Mesodermal cell (in vitro differentiated cells): ENCODE data around the gene FYTTD1.

Source experiments
- H3K27ac ChIP-seq: 2 replicates; pipeline ENCODE4 v1.7.0; 2013; ENCODE audit warnings: mild to moderate bottlenecking, low read depth, low read length, moderate library complexity; ENCODE audit not compliant: severe bottlenecking
- H3K36me3 ChIP-seq: 2 replicates; pipeline ENCODE4 v1.7.1; 2013; ENCODE audit warnings: mild to moderate bottlenecking, low read length, moderate library complexity; ENCODE audit not compliant: control insufficient read depth, insufficient read depth
- H3K4me1 ChIP-seq: one replicate; pipeline ENCODE4 v1.7.1; 2013; ENCODE audit warnings: mild to moderate bottlenecking, low read length; ENCODE audit not compliant: insufficient read depth, control insufficient read depth, poor library complexity, severe bottlenecking
- H3K4me3 ChIP-seq: 2 replicates; pipeline ENCODE4 v1.7.0; 2013; ENCODE audit warnings: low read length, control low read depth, mild to moderate bottlenecking; ENCODE audit not compliant: insufficient read depth, poor library complexity, severe bottlenecking; ENCODE audit errors: extremely low read depth
- H3K9me3 ChIP-seq: 2 replicates; pipeline ENCODE4 v1.7.1; 2013; ENCODE audit warnings: mild to moderate bottlenecking, low read length, moderate library complexity; ENCODE audit not compliant: control insufficient read depth
- WGBS, 2 experiments: methylation state at CpG; one replicate each; pipeline ENCODE4 v1.1.5; 2013; ENCODE audit warnings: missing lambda C conversion rate in 2 of 2; ENCODE audit not compliant: insufficient coverage in 2 of 2; 5-methylcytosine and 5-hydroxymethylcytosine counted together

The FYTTD1 gene

DNA sequence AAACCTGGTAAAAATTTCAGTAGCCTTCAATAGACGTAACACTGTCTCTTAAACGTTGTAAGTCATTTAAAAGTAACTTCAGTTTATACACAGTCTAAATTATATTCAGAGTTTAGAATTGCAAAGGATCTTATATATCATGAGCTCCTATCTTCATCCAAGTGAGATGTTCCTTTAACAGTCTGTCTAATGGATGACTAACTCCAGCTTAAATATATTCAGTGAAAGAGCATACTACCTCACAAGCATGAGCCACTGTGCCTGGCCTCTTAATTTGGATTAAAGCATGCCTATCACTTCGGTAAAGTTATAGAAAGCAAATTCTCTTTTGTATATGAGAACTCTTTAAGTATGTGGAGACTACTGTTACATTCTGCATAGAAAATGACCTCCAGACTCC is 7.0 kb downstream of the FYTTD1 start:
- peaks cover 38% of the 10 kb centered on the region for H3K36me3 ChIP-seq
- no CpG with 5 or more reads among the region's 3 CpGs for WGBS, 2 experiments
- no peak overlapping the region for H3K4me3 ChIP-seq
- H3K4me1 ChIP-seq: peaks cover 6% of the 10 kb centered on the region
- no peaks in the 10 kb centered on the region for H3K9me3 ChIP-seq
- H3K27ac ChIP-seq: no peak overlapping the region

DNA sequence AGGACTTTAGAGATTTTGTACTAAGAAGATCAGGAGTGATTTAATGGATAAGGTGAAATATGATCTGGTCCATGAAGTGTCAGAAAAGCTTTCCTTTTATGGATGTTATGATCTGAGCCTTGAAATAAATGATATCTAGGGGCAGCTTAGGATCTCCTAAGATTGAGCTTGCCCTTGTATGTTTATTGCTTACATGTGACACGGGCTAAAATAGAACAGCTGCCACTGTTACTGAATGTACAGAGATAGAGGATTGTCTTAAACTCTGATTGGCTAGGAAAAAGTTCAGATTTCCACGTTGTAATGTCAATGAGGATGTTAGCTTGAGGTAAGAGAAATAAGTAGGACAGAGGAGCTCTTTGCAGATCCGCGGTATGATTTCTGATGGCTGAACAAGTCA is 8.8 kb downstream of the FYTTD1 start:
- no peaks in the 10 kb centered on the region for H3K9me3 ChIP-seq
- no peaks in the 10 kb centered on the region for H3K4me1 ChIP-seq
- H3K27ac ChIP-seq: no peak overlapping the region
- H3K4me3 ChIP-seq: no peak overlapping the region
- peaks cover 53% of the 10 kb centered on the region for H3K36me3 ChIP-seq
- 97 to 98% methylated on average over 4 of the region's 4 CpGs for WGBS, 2 experiments

DNA sequence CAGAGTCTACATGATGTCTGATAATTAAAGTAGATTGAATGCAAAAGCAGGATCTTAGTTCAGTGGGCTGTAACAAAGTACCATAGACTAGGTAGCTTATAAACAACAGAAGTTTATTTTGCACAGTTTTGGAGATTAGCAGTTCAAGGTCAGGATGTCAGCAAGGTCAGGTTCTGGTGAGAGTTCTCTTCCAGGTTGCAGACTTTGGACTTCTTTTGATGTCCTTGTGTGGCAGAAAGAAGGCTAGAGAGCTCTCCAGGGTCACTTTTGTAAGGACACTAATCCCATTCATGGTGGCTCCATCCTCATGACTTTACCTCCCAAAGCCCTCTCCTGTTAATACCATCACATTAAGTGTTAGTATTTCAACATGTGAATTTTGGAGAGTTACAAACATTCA is 12.1 kb downstream of the FYTTD1 start:
- H3K4me3 ChIP-seq: no peak overlapping the region

DNA sequence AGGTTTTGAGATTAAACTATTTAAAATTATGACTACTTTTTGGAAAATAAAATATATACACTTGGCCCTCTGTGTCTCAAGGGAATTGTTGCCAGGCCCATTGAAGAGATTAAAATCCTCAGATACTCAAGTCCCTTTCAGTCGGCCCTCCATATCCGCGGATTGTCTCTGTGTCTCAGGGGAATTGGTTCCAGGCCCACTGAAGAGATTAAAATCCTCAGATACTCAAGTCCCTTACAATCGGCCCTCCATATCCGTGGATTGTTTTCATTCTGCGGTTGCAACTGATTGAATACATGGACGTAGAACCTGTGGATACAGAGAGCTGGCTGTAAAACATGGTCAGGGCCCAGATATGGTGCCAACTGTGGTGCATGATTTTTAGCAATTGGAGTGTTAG is 25.6 kb downstream of the FYTTD1 start:
- H3K36me3 ChIP-seq: peaks cover 86% of the 10 kb centered on the region
- no peaks in the 10 kb centered on the region for H3K4me1 ChIP-seq
- no peaks in the 10 kb centered on the region for H3K9me3 ChIP-seq
- no peak overlapping the region for H3K27ac ChIP-seq
- WGBS, 2 experiments: 90 to 91% methylated on average over 5 to 7 of the region's 7 CpGs
- no peak overlapping the region for H3K4me3 ChIP-seq

More for the DNA sequence above, 12.1 kb downstream of the FYTTD1 start:
- Histone ChIP-seq H3K9me3 (no peaks in the 10 kb centered on the region), H3K36me3 (peaks cover 66% of the 10 kb centered on the region), H3K4me1 (no peaks in the 10 kb centered on the region), H3K27ac (no peak overlapping the region)

DNA sequence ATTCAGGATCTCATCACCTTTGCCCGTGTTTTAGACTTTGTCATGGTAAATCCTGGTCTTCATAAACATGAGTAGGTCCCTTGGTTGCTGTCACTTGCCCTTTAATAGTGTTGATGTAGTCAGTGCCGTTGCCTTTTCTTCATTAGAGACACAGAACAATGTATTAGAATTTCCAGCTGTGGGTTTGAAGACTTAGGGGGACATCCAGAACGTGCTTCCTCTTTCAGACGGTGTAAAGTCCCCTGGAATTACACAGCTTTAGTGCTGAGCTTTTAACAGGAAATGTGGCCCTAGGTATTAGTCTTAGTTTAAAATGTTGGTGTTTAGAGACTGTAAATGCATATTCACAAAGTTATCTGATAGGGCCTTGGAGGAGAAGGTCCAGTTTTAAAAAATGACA is 32.5 kb downstream of the FYTTD1 start:
- H3K4me1 ChIP-seq: no peaks in the 10 kb centered on the region
- peaks cover 60% of the 10 kb centered on the region for H3K36me3 ChIP-seq
- no peaks in the 10 kb centered on the region for H3K9me3 ChIP-seq
- 75 to 87% methylated on average over 3 of the region's 4 CpGs for WGBS, 2 experiments
- no peak overlapping the region for H3K27ac ChIP-seq
- H3K4me3 ChIP-seq: no peak overlapping the region

DNA sequence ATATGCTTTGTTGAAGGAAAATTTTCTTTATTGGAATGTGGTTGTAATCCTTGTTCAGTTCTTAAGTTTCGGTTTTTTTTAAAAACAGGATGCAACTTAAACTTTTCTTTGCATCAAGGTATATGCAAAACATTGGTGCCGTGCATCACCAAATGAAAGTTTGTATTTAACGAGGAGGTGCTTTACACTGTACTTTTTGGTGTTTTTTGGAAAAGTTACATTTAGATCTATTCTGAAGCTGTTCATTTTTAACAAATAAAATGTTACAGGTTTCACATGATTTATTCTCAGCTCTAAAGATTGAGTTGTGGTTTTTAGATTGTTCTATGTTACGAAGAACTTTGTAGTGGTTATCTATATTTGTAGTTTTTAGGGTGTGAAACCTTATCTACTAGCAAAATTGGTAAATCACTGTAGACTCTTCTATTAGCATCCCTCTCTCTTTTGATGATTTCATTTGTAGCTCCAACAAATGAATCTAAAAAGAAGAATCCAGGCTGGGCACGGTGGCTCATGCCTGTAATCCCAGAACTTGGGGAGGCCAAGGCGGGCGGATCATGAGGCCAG is 34.4 kb downstream of the FYTTD1 start:
- Histone ChIP-seq H3K9me3 (no peaks in the 10 kb centered on the region), H3K36me3 (peaks cover 50% of the 10 kb centered on the region), H3K4me3 (no peak overlapping the region), H3K4me1 (no peaks in the 10 kb centered on the region), H3K27ac (no peak overlapping the region)
- WGBS, 2 experiments: 96 to 100% methylated on average over 3 of the region's 7 CpGs

DNA sequence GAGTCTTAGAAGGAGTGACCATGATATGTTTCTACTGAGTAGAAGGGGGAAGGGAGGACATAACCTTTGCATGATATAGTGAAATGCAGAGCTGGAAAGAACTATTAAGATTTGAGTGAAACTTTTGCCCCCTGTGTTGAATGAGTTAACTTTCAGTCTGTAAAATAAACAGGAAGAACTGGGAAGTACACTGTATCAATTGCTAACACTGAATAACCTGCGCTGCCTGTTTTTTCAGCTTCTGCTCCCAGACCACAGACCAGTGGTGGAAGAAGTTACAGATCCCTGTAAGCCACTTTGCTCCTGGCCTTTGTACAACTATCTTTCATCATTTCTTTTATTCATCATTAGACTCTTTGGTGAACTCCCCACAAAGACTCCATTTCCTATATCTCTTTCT is 37.7 kb downstream of the FYTTD1 start:
- Histone ChIP-seq H3K36me3 (peaks cover 23% of the 10 kb centered on the region), H3K27ac (no peak overlapping the region), H3K4me1 (no peaks in the 10 kb centered on the region), H3K4me3 (no peak overlapping the region), H3K9me3 (no peaks in the 10 kb centered on the region)
- WGBS, 2 experiments: 100% methylated on average over 1 of the region's 1 CpG

DNA sequence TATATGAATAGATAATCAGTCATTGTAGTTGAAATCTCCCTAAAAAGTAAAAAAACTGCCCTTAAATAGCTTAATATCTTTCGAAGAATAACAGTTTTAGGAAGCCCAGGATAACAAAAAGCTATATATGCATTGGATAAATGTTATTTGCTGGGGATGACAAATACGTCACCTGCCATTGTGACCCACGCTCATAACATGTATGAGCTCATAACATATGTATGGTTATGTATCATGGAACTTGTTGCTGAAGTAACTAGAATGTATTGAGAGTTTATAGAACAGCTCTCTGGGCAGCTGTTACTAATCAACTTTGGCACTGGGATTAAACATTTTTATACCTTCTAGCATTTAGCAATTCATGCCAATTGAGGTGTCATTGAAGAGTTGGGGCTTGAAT is 39.6 kb downstream of the FYTTD1 start:
- 97 to 100% methylated on average over 2 to 3 of the region's 3 CpGs for WGBS, 2 experiments
- Histone ChIP-seq H3K27ac (no peak overlapping the region), H3K4me3 (no peak overlapping the region), H3K4me1 (peaks cover 2% of the 10 kb centered on the region), H3K36me3 (peaks cover 18% of the 10 kb centered on the region), H3K9me3 (no peaks in the 10 kb centered on the region)

DNA sequence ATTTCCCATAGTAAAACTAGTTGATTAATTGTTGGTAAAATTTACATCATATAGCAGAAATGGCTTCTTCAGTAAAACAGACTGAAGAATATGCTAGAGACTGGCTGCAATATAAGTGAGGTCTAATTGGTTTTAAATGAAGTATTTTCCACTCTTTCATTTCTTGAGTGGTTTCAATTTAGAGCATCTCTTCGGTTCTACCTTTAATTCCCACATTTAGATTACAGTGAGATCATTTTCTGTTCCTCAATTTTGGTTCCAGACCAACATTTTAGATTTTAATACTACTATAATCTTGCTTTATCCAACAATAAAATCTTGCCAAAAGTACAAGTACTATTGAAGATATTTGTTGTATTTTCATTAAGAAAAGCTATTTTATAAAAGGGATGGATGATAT is 40.4 kb downstream of the FYTTD1 start:
- no peak overlapping the region for H3K27ac ChIP-seq
- H3K4me3 ChIP-seq: no peak overlapping the region
- WGBS, 2 experiments: 80 to 100% methylated on average over 1 of the region's 1 CpG
- H3K36me3 ChIP-seq: peaks cover 13% of the 10 kb centered on the region
- H3K4me1 ChIP-seq: peaks cover 5% of the 10 kb centered on the region
- H3K9me3 ChIP-seq: no peaks in the 10 kb centered on the region

DNA sequence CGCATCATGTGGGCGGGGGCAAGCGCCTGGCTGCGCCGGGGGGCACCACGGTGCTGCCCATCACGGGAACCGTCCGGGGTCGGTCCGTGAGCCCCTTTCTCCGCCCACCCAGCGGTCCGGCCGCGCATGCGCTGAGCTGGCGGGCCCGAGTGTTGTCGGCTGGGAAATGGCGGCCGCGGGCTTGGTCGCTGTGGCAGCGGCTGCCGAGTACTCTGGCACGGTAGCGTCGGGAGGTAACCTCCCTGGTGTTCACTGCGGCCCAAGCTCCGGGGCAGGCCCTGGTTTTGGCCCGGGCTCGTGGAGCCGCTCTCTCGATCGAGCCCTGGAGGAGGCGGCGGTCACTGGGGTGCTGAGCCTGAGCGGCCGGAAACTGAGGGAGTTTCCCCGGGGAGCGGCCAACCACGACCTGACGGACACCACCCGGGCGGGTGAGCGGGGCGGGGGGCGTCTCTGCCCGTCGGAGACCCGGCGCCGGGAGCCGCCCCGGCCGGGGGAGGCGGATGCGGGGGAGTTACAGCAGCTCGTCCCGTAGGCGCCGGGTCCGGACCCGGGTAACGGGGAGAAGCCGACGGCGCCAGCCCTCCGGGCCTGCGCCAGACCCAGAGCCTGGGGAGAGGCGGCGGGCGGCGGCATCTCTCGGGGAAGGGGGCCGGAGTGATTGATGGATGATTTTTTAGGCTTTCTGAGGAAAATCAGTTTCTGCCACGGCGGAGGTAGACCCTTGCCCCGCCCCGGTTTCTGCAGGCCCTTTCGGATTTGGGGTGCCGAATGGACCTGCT is 41.6 kb downstream of the FYTTD1 start, which contains the start of gene LRCH3:
Gene LRCH3, plus strand, starts transcription at position 142 of the 779 bp plus-strand sequence. Its CDS starts 25 bp downstream, at position 167.
- Histone ChIP-seq H3K4me1 (peaks cover 5% of the 10 kb centered on the region), H3K4me3 (peak within 1 kb of the TSS; percentile 90), H3K27ac (peak within 1 kb of the TSS; percentile 97), H3K9me3 (no peaks in the 10 kb centered on the region), H3K36me3 (peaks cover 13% of the 10 kb centered on the region)
- WGBS, 2 experiments: 0 to 1% methylated on average over 70 to 71 of the region's 83 CpGs
